GM12878 (cell line): ENCODE results near the gene BCKDK. TPM values are rescaled to one million over a fixed set of nuclear protein-coding genes. Genes with fewer than 3 reads are reported as not detected.

Experiments used
- ATAC-seq: fragments of 200-7000 bp; cut with Tn5 transposase; 3 replicates; pipeline ENCODE4 v1.9.1; 2020; ENCODE audit warnings: mild to moderate bottlenecking, moderate library complexity
- BruUV-seq: library from RNA; stranded (reverse); fragments of 400-500 nt; replicated peaks from 2 replicates; lab custom pipeline; 2021; lab: Mats Ljungman, UMichigan
- CTCF ChIA-PET: fragments of 300-600 bp; sonication (Branson Sonifier 250); formaldehyde crosslinking; extraction: SDS; loops from one replicate; lab custom pipeline; 2021; ENCODE audit warnings: inconsistent platforms; lab: Yijun Ruan, JAX
- POLR2A ChIA-PET: fragments of 350-600 bp; formaldehyde crosslinking; extraction: SDS; loops from one replicate; lab custom pipeline; 2021; ENCODE audit warnings: inconsistent platforms; lab: Charles Lee
- RAD21 ChIA-PET: fragments of 300-600 bp; sonication (Branson Sonifier 250); formaldehyde crosslinking; loops from one replicate; lab custom pipeline; 2023; ENCODE audit warnings: antibody characterized with exemption; ENCODE audit not compliant: unreplicated experiment; lab: Charles Lee
- SMC1A ChIA-PET: fragments of 300-600 bp; sonication (Branson Sonifier 250); formaldehyde crosslinking; loops from one replicate; lab custom pipeline; 2023; ENCODE audit not compliant: unreplicated experiment, uncharacterized antibody; lab: Charles Lee
- DNase-seq: peaks from one replicate; pipeline ENCODE4 v3.0.0-alpha.2; 2011; ENCODE audit warnings: low read depth, low spot score
- FAIRE-seq: peaks from 3 replicates; lab custom pipeline; 2011; peaks lifted over from hg19 to GRCh38; lab: Jason Lieb, UNC
- H2AFZ ChIP-seq: 2 replicates; pipeline ENCODE4 v1.6.0; 2011; ENCODE audit warnings: low read depth, low read length, control low read depth; ENCODE audit not compliant: control insufficient read depth
- H3K27ac ChIP-seq: 2 replicates; pipeline ENCODE4 v1.5.1; 2011; ENCODE audit warnings: control low read depth; ENCODE audit not compliant: control insufficient read depth, insufficient read depth
- H3K27me3 ChIP-seq, 2 experiments: replicated peaks in 1 of 2; 2 replicates each; pipeline versions ENCODE4 v1.6.0 to v1.6.1; 2011; ENCODE audit warnings: low read length in 1 of 2; ENCODE audit not compliant: control insufficient read depth in 2 of 2, insufficient read depth in 2 of 2
- H3K36me3 ChIP-seq, 2 experiments: 2 replicates each; pipeline ENCODE4 v1.5.1; 2011; ENCODE audit warnings: low read length in 1 of 2; ENCODE audit not compliant: control insufficient read depth in 2 of 2, insufficient read depth in 2 of 2
- H3K4me1 ChIP-seq: 2 replicates; pipeline ENCODE4 v1.6.1; 2011; ENCODE audit warnings: mild to moderate bottlenecking, low read length, moderate library complexity, mixed read lengths; ENCODE audit not compliant: control insufficient read depth, insufficient read depth
- H3K4me2 ChIP-seq: 2 replicates; pipeline ENCODE4 v1.6.0; 2011; ENCODE audit warnings: control low read depth; ENCODE audit not compliant: control insufficient read depth, insufficient read depth
- H3K4me3 ChIP-seq: fragments of 200-600 bp; sonication (generic); 2 replicates; pipeline ENCODE4 v1.5.1; 2016
- H3K79me2 ChIP-seq: 2 replicates; pipeline ENCODE4 v1.6.0; 2011; ENCODE audit warnings: low read length; ENCODE audit not compliant: control insufficient read depth, insufficient read depth
- H3K9ac ChIP-seq: 2 replicates; pipeline ENCODE4 v1.8.0; 2011; ENCODE audit warnings: low read length, control low read depth, mixed read lengths; ENCODE audit not compliant: control insufficient read depth, insufficient read depth
- H3K9me3 ChIP-seq: replicated peaks from 3 replicates; pipeline ENCODE4 v1.5.1; 2011; ENCODE audit warnings: mild to moderate bottlenecking, low read length; ENCODE audit not compliant: control insufficient read depth, insufficient read depth
- H4K20me1 ChIP-seq: 2 replicates; pipeline ENCODE4 v1.6.0; 2011; ENCODE audit not compliant: control insufficient read depth, insufficient read depth
- EGR1 ChIP-seq, 2 experiments: IDR thresholded peaks; 1 replicate in 1 of 2; 2 replicates in 1 of 2; pipeline ENCODE4 v1.6.1; 2011 to 2012; ENCODE audit warnings: low read depth in 2 of 2, low read length in 2 of 2, borderline replicate concordance in 1 of 2, mild to moderate bottlenecking in 1 of 2, moderate library complexity in 1 of 2
- RBBP5 ChIP-seq: fragments of 200-600 bp; sonication (generic); conservative IDR thresholded peaks from 2 replicates; pipeline ENCODE4 v1.6.1; 2016
- RCOR1 ChIP-seq: conservative IDR thresholded peaks from 2 replicates; pipeline ENCODE4 v1.6.1; 2012; ENCODE audit warnings: low read depth, low read length, improper control_type of control experiment
- STAT1 ChIP-seq: fragments of 450-650 bp; conservative IDR thresholded peaks from 2 replicates; pipeline ENCODE4 v1.6.1; 2014; ENCODE audit warnings: antibody characterized with exemption, mild to moderate bottlenecking
- TCF3 ChIP-seq: IDR thresholded peaks from 2 replicates; pipeline ENCODE4 v1.6.1; 2012; ENCODE audit warnings: low read depth, mild to moderate bottlenecking, low read length, borderline replicate concordance; ENCODE audit not compliant: insufficient read depth
- ZSCAN29 ChIP-seq: fragments of 450-650 bp; IDR thresholded peaks from 2 replicates; pipeline ENCODE4 v1.6.1; 2017; ENCODE audit warnings: mild to moderate bottlenecking, moderate library complexity
- WGBS: methylation state at CpG from one replicate; pipeline ENCODE4 v1.1.6; 2016; ENCODE audit warnings: low lambda C conversion rate; ENCODE audit not compliant: insufficient replicate concordance, insufficient coverage; ENCODE audit errors: missing lambda C conversion rate; 5-methylcytosine and 5-hydroxymethylcytosine counted together
- in situ Hi-C: fragments of 300-500 bp; cut with MboI; formaldehyde crosslinking; loops from 9 replicates; pipeline ENCODE4 v1.14.3; 2018; ENCODE audit warnings: mixed read lengths
- intact Hi-C: fragments of 100-400 bp; cut with micrococcal nuclease; formaldehyde crosslinking; loops from one replicate; pipeline ENCODE4 v1.14.2; 2022; ENCODE audit not compliant: unreplicated experiment
- polyA plus RNA-seq, 11 experiments: library from polyadenylated mRNA; depleted of rRNA in 4 of 11; unstranded in 6 of 11; stranded (reverse) in 5 of 11; fragments of >200 nt; fragmentation: Nextera tagmentation in 4 of 11; fragmentation: Illumina TruSeq in 1 of 11; extraction: Ambion mirVana in 4 of 11; extraction: Trizol in 1 of 11; gene quantifications; 1 replicate in 1 of 11; 2 replicates in 10 of 11; pipeline versions ENCODE4 v1.2.1 to v1.2.3, GENCODE V29; 2011 to 2016; ENCODE audit warnings: inconsistent platforms in 2 of 11, missing spikeins in 2 of 11, low read depth in 1 of 11
- total RNA-seq, 4 experiments: library from RNA; depleted of rRNA in 3 of 4; stranded (reverse); fragments of >200 nt in 3 of 4; fragmentation: Illumina TruSeq in 1 of 4; extraction: Trizol in 1 of 4; gene quantifications; 2 replicates each; pipeline versions ENCODE4 v1.2.1 to v1.2.3, GENCODE V29; 2013 to 2021
- TF ChIP-seq, protein P1 (sequence below): IDR thresholded peaks from 2 replicates; pipeline ENCODE4 v1.6.1; 2012; ENCODE audit warnings: low read depth, low read length, improper control_type of control experiment
- TF ChIP-seq, protein P2 (sequence below): fragments of 450-650 bp; IDR thresholded peaks from 2 replicates; pipeline ENCODE4 v1.6.1; 2016; ENCODE audit warnings: mild to moderate bottlenecking, moderate library complexity, borderline replicate concordance
- TF ChIP-seq, protein P3 (sequence below): IDR thresholded peaks from 2 replicates; pipeline ENCODE4 v1.6.1; 2011; ENCODE audit warnings: borderline replicate concordance, low read depth, mild to moderate bottlenecking, moderate library complexity, low read length; ENCODE audit not compliant: insufficient read depth, poor library complexity, severe bottlenecking
- TF ChIP-seq, protein P4 (sequence below): fragments of 450-650 bp; IDR thresholded peaks from 2 replicates; pipeline ENCODE4 v1.6.1; 2016; ENCODE audit warnings: mild to moderate bottlenecking

The BCKDK gene
- total and polyA plus RNA-seq, 10 of the 15 experiments (the other 5 are each of a cell fraction or from before 2014, with no cell fraction given), result 0.68 to 56.6 (median 32.8) TPM

DNA sequence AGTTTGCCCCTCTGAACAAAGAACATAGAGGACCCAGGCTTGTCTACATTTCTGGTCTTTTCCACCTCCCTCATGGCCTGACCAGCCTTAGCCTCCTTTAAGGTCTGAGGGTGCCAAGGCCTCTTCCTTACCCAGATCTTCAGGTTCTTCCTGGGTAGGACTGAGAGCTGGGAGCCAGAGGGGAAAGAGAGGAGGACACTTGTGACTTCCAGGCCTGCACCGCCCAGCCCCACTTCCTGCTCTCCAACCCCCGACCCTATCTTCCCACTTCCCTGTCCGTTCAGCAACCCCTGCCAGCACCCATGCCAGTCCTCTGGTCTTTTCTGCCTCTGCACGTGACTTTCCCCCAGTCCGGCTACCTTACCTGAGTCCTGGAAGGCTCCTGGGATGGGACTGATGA lies 41.1 kb downstream of the BCKDK start (continued):
- TF ChIP-seq ZSCAN29, result no peak

DNA sequence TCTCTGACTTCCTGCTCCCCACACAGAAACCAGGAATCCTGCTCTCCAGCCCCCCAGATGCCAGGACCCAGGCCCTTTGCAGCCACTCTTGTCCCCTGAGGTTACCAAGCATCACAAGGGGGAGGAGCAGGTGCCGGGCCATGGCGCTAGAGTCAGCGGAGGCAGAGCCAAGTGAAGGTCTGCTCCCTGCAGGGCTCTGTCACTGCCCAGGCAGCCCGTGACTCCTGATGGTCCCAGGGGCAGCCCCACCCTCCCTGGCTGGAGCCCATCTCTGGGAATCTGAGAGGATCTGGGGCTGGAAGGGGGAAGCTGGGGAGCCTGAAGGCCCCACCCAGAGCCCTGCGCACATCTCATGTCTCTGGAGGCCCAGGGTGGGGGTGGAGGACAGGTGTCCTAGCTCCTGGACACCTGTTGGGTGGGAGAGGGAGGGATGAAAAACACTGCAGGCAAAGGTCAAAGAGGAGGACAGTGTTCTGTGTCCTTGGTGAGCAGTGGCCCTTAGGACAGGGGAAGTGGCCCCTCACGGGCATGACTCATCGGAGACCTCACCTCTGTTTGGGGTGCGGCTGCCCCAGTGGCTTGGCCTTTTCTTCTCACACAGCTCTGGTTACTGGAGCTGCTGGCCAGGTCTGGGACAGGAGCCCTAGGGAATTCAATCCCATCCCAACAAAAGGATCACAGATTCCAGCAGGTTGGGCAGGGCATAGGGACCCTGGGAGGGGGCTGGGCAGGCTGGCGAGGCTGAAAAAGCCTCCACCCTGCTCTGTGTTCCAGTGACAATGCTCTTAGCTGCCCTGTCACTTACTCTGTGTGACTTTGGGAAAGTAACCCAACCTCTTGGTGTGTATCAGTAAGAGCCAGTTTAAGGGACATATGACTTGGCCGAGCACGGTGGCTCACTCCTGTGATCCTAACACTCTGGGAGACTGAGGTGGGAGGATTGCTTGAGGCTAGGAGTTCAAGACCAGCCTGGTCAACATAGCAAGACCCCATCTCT lies 42.0 kb downstream of the BCKDK start, which contains the start of gene PRSS36:
TSS of gene PRSS36 (minus strand) at position 173 of the 997 bp plus-strand sequence. CDS start at position 142, 31 bp downstream.
- no peak within 1 kb of the TSS for H2AFZ ChIP-seq
- peaks cover 3% of the 10 kb centered on the region; the same call in 1 of the 2 replicates for H4K20me1 ChIP-seq
- BruUV-seq, result no TSS peak
- no peak for DNase-seq
- H3K9ac ChIP-seq, result no peak within 1 kb of the TSS
- FAIRE-seq, result no peak
- no peaks in the 10 kb centered on the region for H3K79me2 ChIP-seq
- intact Hi-C loops, result no loop called here
- ChIA-PET CTCF (interaction anchor here (1.3 kb wide), 1 partner anchor 233 kb away, joined by 3 read pairs; no protein-coding TSS in a partner anchor), POLR2A (no interaction called here), SMC1A (interaction anchor here (1.1 kb wide), 1 partner anchor 8 kb away, joined by 3 read pairs; no protein-coding TSS in a partner anchor), RAD21 (interaction anchor here (1.2 kb wide), 1 partner anchor 183 kb away, joined by 3 read pairs; no protein-coding TSS in a partner anchor)
- in situ Hi-C loops, result loop anchor here (10.0 kb wide), 1 partner anchor 725 kb away; the partner anchor contains the start of gene ZNF267
- no peaks in the 10 kb centered on the region for H3K27me3 ChIP-seq
- no peak within 1 kb of the TSS for H3K27ac ChIP-seq
- no peak within 1 kb of the TSS for H3K4me2 ChIP-seq
- 57% methylated on average over 11 of the region's 11 CpGs for WGBS
- H3K9me3 ChIP-seq, result no peaks in the 10 kb centered on the region
- no peak within 1 kb of the TSS for H3K4me3 ChIP-seq
- ATAC-seq, result no peak
- H3K36me3 ChIP-seq, result no peaks in the 10 kb centered on the region
- H3K4me1 ChIP-seq, result no peaks in the 10 kb centered on the region
- TF ChIP-seq, protein P1, sequence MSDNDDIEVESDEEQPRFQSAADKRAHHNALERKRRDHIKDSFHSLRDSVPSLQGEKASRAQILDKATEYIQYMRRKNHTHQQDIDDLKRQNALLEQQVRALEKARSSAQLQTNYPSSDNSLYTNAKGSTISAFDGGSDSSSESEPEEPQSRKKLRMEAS, result no peak
- TF ChIP-seq TCF3 (no peak), RBBP5 (no peak), RCOR1 (no peak), STAT1 (no peak), EGR1 (IDR thresholded peaks at IDR 0.05; ENCODE audit: borderline replicate concordance in 1 of 2, low read depth in 2 of 2, low read length in 2 of 2) (no peak)
- TF ChIP-seq, protein P2, sequence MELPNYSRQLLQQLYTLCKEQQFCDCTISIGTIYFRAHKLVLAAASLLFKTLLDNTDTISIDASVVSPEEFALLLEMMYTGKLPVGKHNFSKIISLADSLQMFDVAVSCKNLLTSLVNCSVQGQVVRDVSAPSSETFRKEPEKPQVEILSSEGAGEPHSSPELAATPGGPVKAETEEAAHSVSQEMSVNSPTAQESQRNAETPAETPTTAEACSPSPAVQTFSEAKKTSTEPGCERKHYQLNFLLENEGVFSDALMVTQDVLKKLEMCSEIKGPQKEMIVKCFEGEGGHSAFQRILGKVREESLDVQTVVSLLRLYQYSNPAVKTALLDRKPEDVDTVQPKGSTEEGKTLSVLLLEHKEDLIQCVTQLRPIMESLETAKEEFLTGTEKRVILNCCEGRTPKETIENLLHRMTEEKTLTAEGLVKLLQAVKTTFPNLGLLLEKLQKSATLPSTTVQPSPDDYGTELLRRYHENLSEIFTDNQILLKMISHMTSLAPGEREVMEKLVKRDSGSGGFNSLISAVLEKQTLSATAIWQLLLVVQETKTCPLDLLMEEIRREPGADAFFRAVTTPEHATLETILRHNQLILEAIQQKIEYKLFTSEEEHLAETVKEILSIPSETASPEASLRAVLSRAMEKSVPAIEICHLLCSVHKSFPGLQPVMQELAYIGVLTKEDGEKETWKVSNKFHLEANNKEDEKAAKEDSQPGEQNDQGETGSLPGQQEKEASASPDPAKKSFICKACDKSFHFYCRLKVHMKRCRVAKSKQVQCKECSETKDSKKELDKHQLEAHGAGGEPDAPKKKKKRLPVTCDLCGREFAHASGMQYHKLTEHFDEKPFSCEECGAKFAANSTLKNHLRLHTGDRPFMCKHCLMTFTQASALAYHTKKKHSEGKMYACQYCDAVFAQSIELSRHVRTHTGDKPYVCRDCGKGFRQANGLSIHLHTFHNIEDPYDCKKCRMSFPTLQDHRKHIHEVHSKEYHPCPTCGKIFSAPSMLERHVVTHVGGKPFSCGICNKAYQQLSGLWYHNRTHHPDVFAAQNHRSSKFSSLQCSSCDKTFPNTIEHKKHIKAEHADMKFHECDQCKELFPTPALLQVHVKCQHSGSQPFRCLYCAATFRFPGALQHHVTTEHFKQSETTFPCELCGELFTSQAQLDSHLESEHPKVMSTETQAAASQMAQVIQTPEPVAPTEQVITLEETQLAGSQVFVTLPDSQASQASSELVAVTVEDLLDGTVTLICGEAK, result no peak
- TF ChIP-seq, protein P3, sequence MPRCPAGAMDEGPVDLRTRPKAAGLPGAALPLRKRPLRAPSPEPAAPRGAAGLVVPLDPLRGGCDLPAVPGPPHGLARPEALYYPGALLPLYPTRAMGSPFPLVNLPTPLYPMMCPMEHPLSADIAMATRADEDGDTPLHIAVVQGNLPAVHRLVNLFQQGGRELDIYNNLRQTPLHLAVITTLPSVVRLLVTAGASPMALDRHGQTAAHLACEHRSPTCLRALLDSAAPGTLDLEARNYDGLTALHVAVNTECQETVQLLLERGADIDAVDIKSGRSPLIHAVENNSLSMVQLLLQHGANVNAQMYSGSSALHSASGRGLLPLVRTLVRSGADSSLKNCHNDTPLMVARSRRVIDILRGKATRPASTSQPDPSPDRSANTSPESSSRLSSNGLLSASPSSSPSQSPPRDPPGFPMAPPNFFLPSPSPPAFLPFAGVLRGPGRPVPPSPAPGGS, result no peak
- TF ChIP-seq, protein P4, sequence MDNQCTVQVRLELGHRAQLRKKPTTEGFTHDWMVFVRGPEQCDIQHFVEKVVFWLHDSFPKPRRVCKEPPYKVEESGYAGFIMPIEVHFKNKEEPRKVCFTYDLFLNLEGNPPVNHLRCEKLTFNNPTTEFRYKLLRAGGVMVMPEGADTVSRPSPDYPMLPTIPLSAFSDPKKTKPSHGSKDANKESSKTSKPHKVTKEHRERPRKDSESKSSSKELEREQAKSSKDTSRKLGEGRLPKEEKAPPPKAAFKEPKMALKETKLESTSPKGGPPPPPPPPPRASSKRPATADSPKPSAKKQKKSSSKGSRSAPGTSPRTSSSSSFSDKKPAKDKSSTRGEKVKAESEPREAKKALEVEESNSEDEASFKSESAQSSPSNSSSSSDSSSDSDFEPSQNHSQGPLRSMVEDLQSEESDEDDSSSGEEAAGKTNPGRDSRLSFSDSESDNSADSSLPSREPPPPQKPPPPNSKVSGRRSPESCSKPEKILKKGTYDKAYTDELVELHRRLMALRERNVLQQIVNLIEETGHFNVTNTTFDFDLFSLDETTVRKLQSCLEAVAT, result no peak
